Tibial nerve (tissue), 4 donors: Measurements from ENCODE around the gene WDR1. TPM values are rescaled to one million over a fixed set of nuclear protein-coding genes. Genes with fewer than 3 reads are reported as not detected.
A peak's percentile ranks its signal among the peaks of the same experiment; 100 is the strongest.

Source experiments
- DNase-seq, 2 donors: peaks; one replicate each; pipeline ENCODE4 v3.0.0-alpha.2; 2019; ENCODE audit warnings: low spot score in 2 of 2
- H3K27ac ChIP-seq, 4 donors: fragments of 200-600 bp; sonication (generic) in 3 of 4; one replicate each; pipeline ENCODE4 v1.5.1; 2017 to 2019; ENCODE audit warnings: mild to moderate bottlenecking in 1 of 4
- H3K27me3 ChIP-seq, 2 donors: fragments of 200-600 bp; sonication (generic) in 1 of 2; one replicate each; pipeline versions ENCODE4 v1.5.1 to v1.6.0; 2017 to 2019
- H3K36me3 ChIP-seq, 3 donors: fragments of 200-600 bp; sonication (generic); one replicate each; pipeline ENCODE4 v1.5.1; 2018 to 2019
- H3K4me1 ChIP-seq, 4 donors: fragments of 200-600 bp; sonication (generic) in 3 of 4; one replicate each; pipeline ENCODE4 v1.5.1; 2017 to 2019
- H3K4me3 ChIP-seq, 4 donors: fragments of 200-600 bp; sonication (generic) in 3 of 4; one replicate each; pipeline ENCODE4 v1.5.1; 2017 to 2019; ENCODE audit warnings: mild to moderate bottlenecking in 1 of 4, moderate library complexity in 1 of 4
- H3K9me3 ChIP-seq, 4 donors: fragments of 200-600 bp; sonication (generic) in 3 of 4; one replicate each; pipeline ENCODE4 v1.5.1; 2017 to 2019
- EP300 ChIP-seq, 2 donors: sonication (generic); formaldehyde crosslinking; IDR thresholded peaks; one replicate each; pipeline ENCODE4 v1.6.1; 2017; ENCODE audit warnings: antibody characterized with exemption in 2 of 2, mild to moderate bottlenecking in 1 of 2
- POLR2A ChIP-seq, 2 donors: fragments of 450-650 bp; IDR thresholded peaks; one replicate each; pipeline ENCODE4 v1.6.1; 2017; ENCODE audit warnings: antibody characterized with exemption in 2 of 2, mild to moderate bottlenecking in 2 of 2, moderate library complexity in 2 of 2
- WGBS, 2 donors: methylation state at CpG; one replicate each; pipeline ENCODE4 v1.1.5; 2018; 5-methylcytosine and 5-hydroxymethylcytosine counted together
- total RNA-seq, 4 donors: library from RNA; depleted of rRNA; stranded (reverse); fragments of >200 nt; gene quantifications; one replicate each; pipeline ENCODE4 v1.1.0, GENCODE V29; 2016
- TF ChIP-seq, protein P1 (sequence below), 5 experiments: fragments of 200-600 bp in 3 of 5; fragments of 450-650 bp in 2 of 5; sonication (generic) in 3 of 5; IDR thresholded peaks; one replicate each; pipeline ENCODE4 v1.5.1; 2016 to 2019; ENCODE audit warnings: antibody characterized with exemption in 5 of 5, mild to moderate bottlenecking in 3 of 5, moderate library complexity in 2 of 5

The WDR1 gene
- total RNA-seq, 4 donors from 2014 or later, result 142 to 204 (median 148) TPM

DNA sequence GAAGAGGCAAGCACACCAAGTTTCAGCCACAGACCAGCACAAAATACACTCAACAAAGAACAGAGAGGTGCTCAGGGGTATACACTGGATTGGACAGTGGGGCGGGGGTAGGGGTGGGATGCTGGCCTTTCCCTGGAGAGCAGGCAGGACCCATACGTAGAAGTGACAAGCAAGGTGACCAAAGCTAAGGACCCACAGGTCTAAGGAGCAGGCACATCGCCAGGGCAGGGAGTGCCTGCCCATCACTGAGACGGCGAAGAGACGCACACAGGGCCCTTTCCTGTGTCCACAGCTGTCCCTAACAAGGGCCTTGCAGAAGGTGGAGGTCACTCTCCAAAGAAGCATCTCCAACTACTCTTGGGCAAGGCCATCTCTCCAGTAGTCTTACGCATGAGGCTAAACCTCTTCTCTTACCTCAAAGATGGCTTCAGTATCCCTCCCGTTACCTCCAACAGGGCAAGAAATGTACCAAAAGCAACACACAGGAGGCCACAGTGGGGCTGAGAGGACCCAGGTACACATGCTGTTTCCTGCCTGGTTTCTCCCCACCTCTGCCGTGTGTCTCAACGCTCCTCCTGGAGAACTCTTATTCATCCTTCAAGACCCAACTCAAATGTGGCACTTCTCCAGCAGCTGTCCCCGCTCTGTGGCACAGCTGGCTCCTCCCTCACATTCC, 6.5 kb downstream of the WDR1 start:
- WGBS, 2 donors, result 92 to 94% methylated on average over 11 of the region's 11 CpGs

DNA sequence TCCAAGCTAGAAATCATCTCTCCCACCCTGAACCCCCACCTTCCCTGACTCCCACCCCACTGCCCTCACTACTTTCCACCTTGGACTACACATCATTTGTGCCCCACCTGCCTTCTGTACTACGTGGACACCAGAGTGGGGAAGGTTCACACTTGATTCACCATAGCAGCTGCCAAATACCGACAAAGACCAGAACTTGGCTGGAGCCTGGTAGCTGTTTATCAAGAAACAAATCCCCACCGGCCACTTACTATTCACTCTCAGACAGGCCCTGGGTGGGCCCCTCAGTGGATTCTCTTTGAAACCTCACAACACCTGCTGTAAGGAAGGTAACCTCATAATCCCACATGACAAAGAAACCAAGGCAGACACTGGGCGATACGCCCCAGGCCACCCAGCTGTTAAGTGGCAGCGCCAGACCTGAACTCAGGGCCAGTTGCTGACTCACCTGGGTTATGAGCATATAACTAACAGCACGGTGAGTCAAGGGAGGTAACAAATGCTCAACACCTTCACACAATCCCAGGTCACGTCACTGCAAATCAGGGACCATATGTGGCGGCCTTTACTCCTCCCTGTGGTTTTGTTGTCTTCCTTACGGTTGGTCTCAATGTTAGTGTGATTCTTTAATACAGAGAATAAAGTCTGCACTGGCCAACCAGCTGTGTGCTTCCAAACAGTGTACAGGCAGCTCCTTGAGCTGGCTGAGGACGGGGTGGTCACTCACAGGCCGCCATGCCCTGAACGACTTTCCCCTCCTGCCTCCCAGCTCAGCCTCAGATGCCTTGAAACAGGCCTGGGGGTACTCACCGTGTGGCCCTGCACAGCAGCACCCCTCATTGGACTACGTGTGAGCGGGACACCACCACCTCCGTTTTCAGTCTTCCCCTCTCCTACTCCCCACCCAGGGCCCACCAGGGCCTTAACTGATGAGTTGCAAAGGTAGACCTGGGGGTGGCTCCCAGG, 7.5 kb downstream of the WDR1 start:
- peaks cover 0 to 51% (median 10%) of the 10 kb centered on the region in 3 donors for H3K36me3 ChIP-seq
- DNase-seq, result no peak
- no peaks in the 10 kb centered on the region for H3K27me3 ChIP-seq
- peaks cover 4 to 100% (median 82%) of the 10 kb centered on the region in 4 donors for H3K4me1 ChIP-seq
- WGBS, 2 donors, result 64 to 71% methylated on average over 16 to 17 of the region's 17 CpGs
- H3K9me3 ChIP-seq, result no peaks in the 10 kb centered on the region
- TF ChIP-seq POLR2A (IDR thresholded peaks at IDR 0.05), result no peak
- TF ChIP-seq EP300 (IDR thresholded peaks at IDR 0.05), result no peak
- H3K4me3 ChIP-seq, result no peak overlapping the region
- H3K27ac ChIP-seq, result peak overlapping the region in 3 of 4 donors; percentile 80 to 97 (median 95)

More for the DNA sequence above, 6.5 kb downstream of the WDR1 start:
- H3K27me3 ChIP-seq, result no peaks in the 10 kb centered on the region
- peak overlapping the region in 3 of 4 donors; percentile 80 to 97 (median 95) for H3K27ac ChIP-seq
- no peak for DNase-seq
- H3K9me3 ChIP-seq, result no peaks in the 10 kb centered on the region
- TF ChIP-seq, protein P1, sequence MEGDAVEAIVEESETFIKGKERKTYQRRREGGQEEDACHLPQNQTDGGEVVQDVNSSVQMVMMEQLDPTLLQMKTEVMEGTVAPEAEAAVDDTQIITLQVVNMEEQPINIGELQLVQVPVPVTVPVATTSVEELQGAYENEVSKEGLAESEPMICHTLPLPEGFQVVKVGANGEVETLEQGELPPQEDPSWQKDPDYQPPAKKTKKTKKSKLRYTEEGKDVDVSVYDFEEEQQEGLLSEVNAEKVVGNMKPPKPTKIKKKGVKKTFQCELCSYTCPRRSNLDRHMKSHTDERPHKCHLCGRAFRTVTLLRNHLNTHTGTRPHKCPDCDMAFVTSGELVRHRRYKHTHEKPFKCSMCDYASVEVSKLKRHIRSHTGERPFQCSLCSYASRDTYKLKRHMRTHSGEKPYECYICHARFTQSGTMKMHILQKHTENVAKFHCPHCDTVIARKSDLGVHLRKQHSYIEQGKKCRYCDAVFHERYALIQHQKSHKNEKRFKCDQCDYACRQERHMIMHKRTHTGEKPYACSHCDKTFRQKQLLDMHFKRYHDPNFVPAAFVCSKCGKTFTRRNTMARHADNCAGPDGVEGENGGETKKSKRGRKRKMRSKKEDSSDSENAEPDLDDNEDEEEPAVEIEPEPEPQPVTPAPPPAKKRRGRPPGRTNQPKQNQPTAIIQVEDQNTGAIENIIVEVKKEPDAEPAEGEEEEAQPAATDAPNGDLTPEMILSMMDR (IDR thresholded peaks at IDR 0.05), result no peak
- peaks cover 0 to 61% (median 10%) of the 10 kb centered on the region in 3 donors for H3K36me3 ChIP-seq
- no peak overlapping the region for H3K4me3 ChIP-seq
- peaks cover 4 to 100% (median 81%) of the 10 kb centered on the region in 4 donors for H3K4me1 ChIP-seq

DNA sequence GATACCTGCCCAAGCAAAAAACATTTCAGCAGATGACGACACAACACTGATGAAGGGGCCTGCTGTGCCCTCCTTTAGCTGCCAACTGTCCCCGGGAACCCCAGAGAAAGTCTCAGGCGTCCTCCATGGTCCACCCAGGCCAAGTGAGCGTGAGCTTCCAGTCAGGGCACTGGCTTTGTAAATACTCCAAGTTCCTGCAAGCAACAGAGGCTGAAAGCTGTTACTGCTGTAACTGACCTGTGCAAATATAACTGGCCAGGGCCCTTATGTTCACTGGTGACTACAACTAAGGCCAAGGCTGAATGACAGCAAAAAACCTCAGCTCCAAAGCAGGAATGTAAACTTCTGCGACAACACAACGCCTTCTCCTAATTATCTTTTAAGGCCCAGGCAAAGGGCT, 8.2 kb downstream of the WDR1 start:
- Histone ChIP-seq H3K27me3 (no peaks in the 10 kb centered on the region), H3K4me1 (peaks cover 4 to 100% (median 88%) of the 10 kb centered on the region in 4 donors), H3K9me3 (no peaks in the 10 kb centered on the region), H3K4me3 (no peak overlapping the region), H3K27ac (peak overlapping the region in 3 of 4 donors; percentile 80 to 97 (median 95)), H3K36me3 (peaks cover 0 to 44% (median 10%) of the 10 kb centered on the region in 3 donors)
- DNase-seq, result no peak
- 82 to 91% methylated on average over 6 of the region's 6 CpGs for WGBS, 2 donors
- TF ChIP-seq EP300 (IDR thresholded peaks at IDR 0.05) (no peak), POLR2A (IDR thresholded peaks at IDR 0.05) (no peak)
- TF ChIP-seq, protein P1 (IDR thresholded peaks at IDR 0.05), result no peak

DNA sequence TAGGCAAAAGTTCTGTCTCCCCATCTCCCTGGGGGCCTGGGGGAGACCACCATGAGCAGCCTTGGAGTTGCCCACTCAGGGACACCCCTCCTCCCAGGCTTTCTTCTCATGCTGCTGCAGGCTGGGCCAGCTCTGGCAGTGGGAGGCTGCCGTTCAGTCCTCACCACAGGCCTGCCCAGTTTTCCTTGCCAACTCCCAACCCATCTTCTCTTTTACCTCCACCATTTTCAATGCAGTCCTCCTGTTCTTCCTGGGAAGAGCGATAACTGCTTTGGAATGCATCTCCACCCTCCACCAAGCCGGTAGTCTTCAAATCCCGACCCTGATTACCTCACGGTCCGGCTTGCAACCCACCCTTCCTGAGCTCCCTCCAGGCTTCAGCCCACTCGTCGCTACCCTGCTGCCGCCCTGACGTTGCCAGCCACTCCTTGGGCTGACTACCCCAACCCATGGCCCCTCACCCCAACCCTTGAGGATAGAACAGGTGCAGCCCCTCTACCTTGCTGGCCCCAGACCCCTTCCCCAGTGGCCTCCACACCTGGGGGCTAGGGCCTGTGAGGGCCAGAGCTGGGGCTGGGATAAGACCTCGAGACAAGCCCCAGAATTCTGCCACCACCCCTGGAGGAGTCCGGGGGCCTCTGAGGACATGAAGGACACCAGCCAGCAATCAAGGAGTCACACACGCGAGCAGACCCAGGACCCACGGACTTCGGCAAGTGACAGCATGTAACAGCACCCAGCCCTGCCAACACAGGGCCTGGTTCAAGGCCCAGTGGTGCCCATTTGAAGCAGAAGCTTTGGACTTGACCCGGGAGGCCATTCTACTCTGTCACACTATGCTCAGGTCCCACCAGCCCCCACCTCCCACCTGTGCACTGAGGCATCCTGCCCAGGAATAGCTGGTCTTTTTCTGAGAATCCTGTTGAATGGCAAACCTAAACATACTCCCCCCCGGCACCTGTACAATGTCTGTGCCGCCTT, 9.2 kb downstream of the WDR1 start:
- Histone ChIP-seq H3K27me3 (no peaks in the 10 kb centered on the region), H3K9me3 (no peaks in the 10 kb centered on the region), H3K27ac (peak overlapping the region; percentile 80 to 97 (median 89)), H3K4me3 (no peak overlapping the region), H3K4me1 (peaks cover 4 to 100% (median 86%) of the 10 kb centered on the region in 4 donors), H3K36me3 (peaks cover 0 to 39% (median 10%) of the 10 kb centered on the region in 3 donors)
- 53 to 56% methylated on average over 17 to 19 of the region's 19 CpGs for WGBS, 2 donors
- DNase-seq, result no peak
- TF ChIP-seq, protein P1 (IDR thresholded peaks at IDR 0.05), result no peak
- no peak for TF ChIP-seq POLR2A (IDR thresholded peaks at IDR 0.05)
- no peak for TF ChIP-seq EP300 (IDR thresholded peaks at IDR 0.05)
